HG03103 (cell line): ENCODE data around the gene ABTB1.

Experiments
- ATAC-seq: cut with Tn5 transposase; IDR thresholded peaks from one replicate; pipeline ENCODE4 v1.9.1; 2021; ENCODE audit warnings: low read depth; ENCODE audit not compliant: unreplicated experiment

Gene ABTB1

GRCh38 chr3:127684871-127685707 is 12.3 kb downstream of the ABTB1 start:
- no peak for ATAC-seq

GRCh38 chr3:127685708-127686511 is 13.2 kb downstream of the ABTB1 start:
- ATAC-seq: no peak

GRCh38 chr3:127686512-127686894 is 13.8 kb downstream of the ABTB1 start:
- ATAC-seq: no peak

- ATAC-seq: no peak
Measured at GRCh38 chr3:127687228-127687737, 14.5 kb downstream of the ABTB1 start.

- ATAC-seq: no peak
Measured at GRCh38 chr3:127688022-127688415, 15.3 kb downstream of the ABTB1 start.

- no peak for ATAC-seq
Measured at GRCh38 chr3:127688416-127689265, 15.9 kb downstream of the ABTB1 start.

- no peak for ATAC-seq
Measured at GRCh38 chr3:127689266-127689860, 16.6 kb downstream of the ABTB1 start.

- no peak for ATAC-seq
Measured at GRCh38 chr3:127690106-127690505, 17.4 kb downstream of the ABTB1 start.

- ATAC-seq: no peak
Measured at GRCh38 chr3:127690823-127691452, 18.2 kb downstream of the ABTB1 start.

GRCh38 chr3:127691489-127691888 is 18.7 kb downstream of the ABTB1 start:
- ATAC-seq: no peak

- no peak for ATAC-seq
Measured at GRCh38 chr3:127691974-127692373, 19.2 kb downstream of the ABTB1 start.

GRCh38 chr3:127692501-127693335 is 20.0 kb downstream of the ABTB1 start:
- no peak for ATAC-seq

GRCh38 chr3:127693336-127693843 is 20.6 kb downstream of the ABTB1 start:
- ATAC-seq: no peak

- no peak for ATAC-seq
Measured at GRCh38 chr3:127694467-127695215, 21.9 kb downstream of the ABTB1 start.

GRCh38 chr3:127697551-127698240 is 24.9 kb downstream of the ABTB1 start:
- no peak for ATAC-seq

- no peak for ATAC-seq
Measured at GRCh38 chr3:127698286-127698685, 25.5 kb downstream of the ABTB1 start.

GRCh38 chr3:127698691-127699415 is 26.1 kb downstream of the ABTB1 start:
- no peak for ATAC-seq
